GM06990 (cell line): ENCODE data around the gene PPDPF.

ENCODE experiments used
- DNase-seq: peaks from one replicate; pipeline ENCODE4 v3.0.0-alpha.2; 2011; ENCODE audit not compliant: insufficient read length; ENCODE audit errors: extremely low read depth
- H3K27me3 ChIP-seq: replicated peaks from 2 replicates; pipeline ENCODE4 v1.6.0; 2011; ENCODE audit warnings: low read length; ENCODE audit not compliant: control insufficient read depth, insufficient read depth
- H3K36me3 ChIP-seq: 2 replicates; pipeline ENCODE4 v1.5.1; 2011; ENCODE audit warnings: low read length; ENCODE audit not compliant: control insufficient read depth, insufficient read depth
- H3K4me3 ChIP-seq: replicated peaks from 2 replicates; pipeline ENCODE4 v1.5.1; 2011; ENCODE audit warnings: low read depth, mild to moderate bottlenecking, control low read depth, low read length
- TF ChIP-seq, protein P1 (sequence below): IDR thresholded peaks from 2 replicates; pipeline ENCODE4 v1.5.1; 2011; ENCODE audit warnings: low read length, control low read depth, mild to moderate bottlenecking, inconsistent platforms; ENCODE audit not compliant: insufficient read depth, poor library complexity, severe bottlenecking

PPDPF gene

DNA sequence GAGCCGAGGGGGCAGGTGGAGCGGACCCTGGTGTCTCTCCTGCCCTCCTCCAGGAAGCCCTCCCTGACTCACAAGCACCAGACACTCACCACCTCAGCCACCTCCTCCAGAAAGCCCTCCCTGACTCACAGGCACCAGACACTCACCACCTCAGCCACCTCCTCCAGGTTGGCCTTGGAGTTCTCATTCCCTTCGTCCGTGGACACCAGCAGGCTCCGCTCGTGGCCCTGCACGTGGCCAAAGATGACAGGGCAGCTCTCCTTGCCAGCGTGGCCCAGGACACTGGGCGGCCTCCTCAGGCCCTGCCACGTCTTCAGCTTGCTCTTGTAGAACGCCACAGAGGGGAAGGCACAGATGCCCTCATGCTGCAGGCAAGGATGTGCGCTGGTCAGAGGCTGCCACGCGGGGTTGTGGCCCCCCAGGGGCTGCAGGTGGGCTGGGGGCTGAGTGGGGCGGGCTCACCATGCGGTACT lies 39.8 kb downstream of the PPDPF start:
- peak; percentile 22 for DNase-seq
- H3K4me3 ChIP-seq, result no peak overlapping the region
- H3K36me3 ChIP-seq, result peaks cover 33% of the 10 kb centered on the region
- no peaks in the 10 kb centered on the region for H3K27me3 ChIP-seq
- TF ChIP-seq, protein P1, sequence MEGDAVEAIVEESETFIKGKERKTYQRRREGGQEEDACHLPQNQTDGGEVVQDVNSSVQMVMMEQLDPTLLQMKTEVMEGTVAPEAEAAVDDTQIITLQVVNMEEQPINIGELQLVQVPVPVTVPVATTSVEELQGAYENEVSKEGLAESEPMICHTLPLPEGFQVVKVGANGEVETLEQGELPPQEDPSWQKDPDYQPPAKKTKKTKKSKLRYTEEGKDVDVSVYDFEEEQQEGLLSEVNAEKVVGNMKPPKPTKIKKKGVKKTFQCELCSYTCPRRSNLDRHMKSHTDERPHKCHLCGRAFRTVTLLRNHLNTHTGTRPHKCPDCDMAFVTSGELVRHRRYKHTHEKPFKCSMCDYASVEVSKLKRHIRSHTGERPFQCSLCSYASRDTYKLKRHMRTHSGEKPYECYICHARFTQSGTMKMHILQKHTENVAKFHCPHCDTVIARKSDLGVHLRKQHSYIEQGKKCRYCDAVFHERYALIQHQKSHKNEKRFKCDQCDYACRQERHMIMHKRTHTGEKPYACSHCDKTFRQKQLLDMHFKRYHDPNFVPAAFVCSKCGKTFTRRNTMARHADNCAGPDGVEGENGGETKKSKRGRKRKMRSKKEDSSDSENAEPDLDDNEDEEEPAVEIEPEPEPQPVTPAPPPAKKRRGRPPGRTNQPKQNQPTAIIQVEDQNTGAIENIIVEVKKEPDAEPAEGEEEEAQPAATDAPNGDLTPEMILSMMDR, result no peak

DNA sequence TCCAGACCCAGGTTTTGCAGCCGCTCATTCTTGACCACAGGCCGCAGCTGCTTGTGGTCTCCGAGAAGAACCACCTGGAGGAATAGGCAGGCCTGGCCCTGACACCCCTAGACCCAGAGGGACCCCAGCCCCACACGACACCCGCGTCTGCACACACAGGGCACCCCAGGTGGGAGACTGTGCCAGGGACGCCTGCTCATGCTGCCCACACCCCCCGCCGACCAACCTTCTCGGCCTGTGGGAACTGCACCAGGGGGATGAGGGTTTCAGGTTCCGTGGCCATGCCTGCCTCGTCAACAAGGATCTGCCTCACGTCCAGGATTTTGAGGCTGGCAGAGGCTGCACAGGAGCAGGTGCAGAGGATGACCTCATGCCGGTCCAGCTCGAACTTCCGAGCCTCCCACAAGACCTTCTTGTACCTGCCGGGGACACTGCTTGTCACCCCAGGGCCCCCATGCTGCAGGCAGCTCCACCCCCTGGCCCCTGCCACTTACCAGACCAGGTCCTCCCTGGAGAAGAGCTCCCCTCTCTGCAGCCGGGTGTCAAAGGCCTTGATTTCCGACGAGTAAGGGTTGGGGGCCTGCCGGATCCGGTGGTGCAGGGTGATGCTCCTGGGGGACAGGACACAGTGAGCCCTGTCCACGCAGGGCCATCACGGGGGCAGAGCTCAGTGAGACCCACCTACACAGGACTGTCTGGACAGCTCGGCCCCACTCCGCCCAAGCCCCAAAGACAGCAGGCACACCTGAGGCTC lies 40.5 kb downstream of the PPDPF start:
- Histone ChIP-seq H3K36me3 (peaks cover 39% of the 10 kb centered on the region), H3K27me3 (no peaks in the 10 kb centered on the region), H3K4me3 (no peak overlapping the region)
- DNase-seq, result peak; percentile 16
- TF ChIP-seq, protein P1, result no peak

DNA sequence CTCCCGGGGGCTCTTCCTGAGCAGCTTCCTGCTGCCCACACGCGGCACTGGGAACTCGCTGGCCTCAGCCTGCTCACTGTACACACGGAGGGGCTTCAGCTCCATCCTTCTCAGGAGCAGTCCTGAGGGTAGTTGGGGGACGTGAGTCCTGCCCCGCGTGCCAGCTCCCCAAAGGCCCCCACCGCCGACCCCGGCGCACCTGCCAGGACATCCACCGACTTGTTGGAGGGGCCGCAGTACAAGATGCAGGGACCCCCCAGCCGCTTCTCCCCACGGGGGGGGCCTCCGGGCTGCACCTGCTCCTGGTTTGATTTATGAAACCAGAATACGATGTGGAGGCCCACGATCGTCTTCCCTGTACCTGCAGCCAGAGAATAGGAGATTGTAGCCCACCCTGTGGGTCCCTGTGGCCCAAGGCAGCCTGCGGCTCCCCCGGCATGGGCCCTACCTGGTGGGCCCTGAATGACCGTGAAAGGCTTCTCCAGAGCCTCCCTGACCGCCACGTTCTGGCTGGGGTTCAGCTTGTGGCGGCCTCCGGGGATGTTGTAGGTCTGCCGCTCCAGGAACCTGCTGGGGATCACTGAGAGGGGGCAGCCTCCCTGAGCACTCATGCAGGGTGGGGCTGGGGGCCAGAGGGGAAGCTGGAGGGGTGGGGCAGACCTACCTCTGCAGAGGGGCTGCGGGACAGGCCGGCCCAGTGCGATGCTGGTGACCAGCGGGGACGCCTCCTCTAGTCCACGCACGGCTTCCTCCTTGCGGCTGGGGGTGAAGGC lies 41.2 kb downstream of the PPDPF start:
- H3K36me3 ChIP-seq, result peaks cover 41% of the 10 kb centered on the region
- no peak for DNase-seq
- H3K4me3 ChIP-seq, result no peak overlapping the region
- H3K27me3 ChIP-seq, result no peaks in the 10 kb centered on the region
- TF ChIP-seq, protein P1, result no peak

DNA sequence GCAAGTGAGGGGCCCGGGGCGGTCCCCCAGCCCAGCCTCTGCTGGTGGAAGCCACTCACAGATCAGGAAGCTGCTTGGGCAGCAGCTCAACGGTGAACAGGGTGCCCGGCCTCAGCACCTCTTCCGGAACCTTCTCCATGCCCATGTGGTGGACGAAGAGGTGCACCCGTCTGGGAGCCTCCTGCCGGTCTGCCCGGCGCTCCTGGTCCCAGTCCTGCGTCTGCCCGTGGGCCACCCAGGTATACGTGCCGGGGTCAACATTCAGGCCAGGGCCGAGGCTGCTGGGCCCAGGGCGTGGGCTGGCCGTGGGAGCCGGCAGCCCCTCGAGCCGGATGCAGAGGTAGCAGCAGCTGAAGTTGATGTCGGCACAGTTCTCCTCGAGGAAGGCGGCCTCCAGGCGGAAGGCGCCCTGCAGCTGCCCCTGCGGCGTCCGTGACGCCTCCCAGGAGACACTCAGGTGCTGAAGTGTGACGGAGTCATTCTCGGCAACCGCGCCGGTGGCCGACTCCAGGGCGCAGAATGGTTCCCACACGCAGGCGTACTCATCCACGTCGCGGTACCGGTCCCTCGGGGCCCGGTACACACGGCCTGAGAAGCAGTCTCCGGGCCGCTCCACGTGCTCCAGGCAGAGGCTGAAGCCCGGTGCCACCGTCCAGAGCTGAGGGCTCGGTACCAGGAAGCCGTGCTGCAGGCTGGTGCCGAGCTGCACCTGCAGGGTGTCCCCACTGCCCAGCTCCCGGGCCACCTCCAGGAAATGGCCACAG lies 42.1 kb downstream of the PPDPF start:
- no peak for DNase-seq
- no peaks in the 10 kb centered on the region for H3K27me3 ChIP-seq
- H3K36me3 ChIP-seq, result peaks cover 44% of the 10 kb centered on the region
- H3K4me3 ChIP-seq, result no peak overlapping the region
- TF ChIP-seq, protein P1, result no peak

DNA sequence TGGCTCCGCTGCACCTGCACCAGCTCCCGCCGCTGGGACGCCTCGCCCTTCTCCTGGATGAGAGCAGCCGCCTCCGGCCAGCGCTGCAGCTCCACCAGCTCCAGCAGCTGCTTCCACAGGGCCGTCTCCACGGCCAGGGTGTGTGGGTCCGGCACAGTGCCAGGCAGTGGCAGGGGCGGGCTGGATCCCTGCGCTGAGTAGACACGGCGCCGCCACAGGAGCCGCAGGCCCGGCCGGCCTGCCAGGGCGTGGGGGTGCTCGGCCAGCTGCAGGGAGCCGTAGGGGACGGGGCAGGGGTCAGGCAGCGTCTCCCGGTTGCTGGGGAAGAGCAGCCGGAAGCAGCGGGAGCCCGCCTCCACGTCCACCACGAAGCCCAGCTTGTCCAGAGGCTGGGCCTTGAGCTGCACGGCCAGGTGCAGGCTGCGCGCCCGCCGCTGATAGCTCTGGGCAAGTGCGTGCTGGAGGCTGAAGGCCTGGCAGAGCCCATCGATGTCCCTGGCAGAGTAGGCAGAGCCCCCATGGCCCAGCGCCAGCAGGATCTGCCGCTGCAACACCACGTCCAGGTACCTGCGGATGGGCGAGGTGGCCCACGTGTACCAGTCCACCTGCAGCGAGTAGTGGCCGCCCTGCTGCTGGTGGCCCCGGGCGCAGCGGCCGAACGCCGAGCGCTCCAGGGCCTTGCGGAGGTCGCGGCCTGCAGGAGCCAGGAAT lies 42.8 kb downstream of the PPDPF start:
- Histone ChIP-seq H3K36me3 (peaks cover 44% of the 10 kb centered on the region), H3K4me3 (no peak overlapping the region), H3K27me3 (no peaks in the 10 kb centered on the region)
- DNase-seq, result no peak
- TF ChIP-seq, protein P1, result no peak
